ENCODE results near the gene RILPL2.
"Not testable (repeated sequence)": the region's sequence is repeated elsewhere in the genome, so short reads cannot be mapped to it uniquely, and the experiment has no call there.

Gene RILPL2

DNA sequence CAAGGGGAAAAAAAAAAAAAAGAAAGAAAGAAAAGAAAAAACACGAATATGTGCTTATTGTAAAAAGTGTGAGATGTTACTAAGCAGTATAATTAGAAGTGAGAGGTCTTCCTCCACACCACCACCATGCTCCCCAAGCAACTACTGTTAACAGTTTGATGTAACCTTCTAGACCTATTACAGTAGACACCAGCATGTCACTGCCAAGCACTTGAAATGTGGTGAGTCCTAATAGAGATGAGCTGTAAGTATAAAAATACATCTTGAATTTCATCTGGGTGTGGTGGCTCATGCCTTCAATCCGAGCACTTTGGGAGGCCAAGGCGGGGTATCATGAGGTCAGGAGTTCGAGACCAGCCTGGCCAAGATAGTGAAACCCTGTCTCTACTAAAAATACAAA is 13.4 kb upstream of the RILPL2 start:
- DNase-seq (ENCODE audit: low read depth), result no peak

DNA sequence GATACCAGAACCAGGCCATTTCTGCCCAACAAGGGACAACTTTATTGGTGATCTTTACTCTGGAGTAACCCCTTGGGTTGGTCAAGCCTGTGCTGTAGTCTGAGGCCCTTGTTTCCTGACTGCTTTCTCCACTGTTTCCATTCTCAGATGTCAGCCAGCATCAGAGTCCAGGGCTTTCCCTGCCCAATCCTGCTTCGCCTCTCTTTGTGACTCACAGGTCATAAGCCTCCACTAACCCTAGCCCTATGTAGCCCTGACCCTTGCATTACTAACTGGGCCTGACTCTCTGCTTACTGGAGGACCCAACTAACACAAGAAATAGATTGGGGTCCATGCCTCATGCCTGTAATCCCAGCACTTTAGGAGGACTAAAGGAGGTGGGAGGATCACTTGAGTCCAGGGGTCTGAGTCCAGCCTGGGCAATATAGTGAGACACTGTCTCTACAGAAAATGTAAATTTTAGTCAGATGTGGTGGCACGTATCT is 12.8 kb upstream of the RILPL2 start:
- no peak for DNase-seq (ENCODE audit: low read depth)

DNA sequence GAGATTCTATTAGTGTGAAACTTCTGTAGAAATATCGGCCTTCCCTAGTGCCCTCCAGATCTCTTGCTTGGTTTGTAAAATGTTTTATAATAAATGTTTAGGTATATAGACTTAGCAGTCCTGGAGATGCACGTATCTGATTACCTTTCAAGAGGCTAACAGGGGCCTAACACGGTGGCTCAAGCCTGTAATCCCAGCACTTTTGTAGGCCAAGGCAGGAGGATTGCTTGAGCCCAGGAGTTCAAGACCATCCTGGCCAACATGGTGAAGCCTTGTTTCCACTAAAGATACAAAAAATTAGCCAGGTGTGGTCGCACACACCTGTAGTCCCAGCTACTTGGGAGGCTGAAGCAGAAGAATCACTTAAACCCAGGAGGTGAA is 9.8 kb upstream of the RILPL2 start:
- no peak for DNase-seq (ENCODE audit: low read depth)

DNA sequence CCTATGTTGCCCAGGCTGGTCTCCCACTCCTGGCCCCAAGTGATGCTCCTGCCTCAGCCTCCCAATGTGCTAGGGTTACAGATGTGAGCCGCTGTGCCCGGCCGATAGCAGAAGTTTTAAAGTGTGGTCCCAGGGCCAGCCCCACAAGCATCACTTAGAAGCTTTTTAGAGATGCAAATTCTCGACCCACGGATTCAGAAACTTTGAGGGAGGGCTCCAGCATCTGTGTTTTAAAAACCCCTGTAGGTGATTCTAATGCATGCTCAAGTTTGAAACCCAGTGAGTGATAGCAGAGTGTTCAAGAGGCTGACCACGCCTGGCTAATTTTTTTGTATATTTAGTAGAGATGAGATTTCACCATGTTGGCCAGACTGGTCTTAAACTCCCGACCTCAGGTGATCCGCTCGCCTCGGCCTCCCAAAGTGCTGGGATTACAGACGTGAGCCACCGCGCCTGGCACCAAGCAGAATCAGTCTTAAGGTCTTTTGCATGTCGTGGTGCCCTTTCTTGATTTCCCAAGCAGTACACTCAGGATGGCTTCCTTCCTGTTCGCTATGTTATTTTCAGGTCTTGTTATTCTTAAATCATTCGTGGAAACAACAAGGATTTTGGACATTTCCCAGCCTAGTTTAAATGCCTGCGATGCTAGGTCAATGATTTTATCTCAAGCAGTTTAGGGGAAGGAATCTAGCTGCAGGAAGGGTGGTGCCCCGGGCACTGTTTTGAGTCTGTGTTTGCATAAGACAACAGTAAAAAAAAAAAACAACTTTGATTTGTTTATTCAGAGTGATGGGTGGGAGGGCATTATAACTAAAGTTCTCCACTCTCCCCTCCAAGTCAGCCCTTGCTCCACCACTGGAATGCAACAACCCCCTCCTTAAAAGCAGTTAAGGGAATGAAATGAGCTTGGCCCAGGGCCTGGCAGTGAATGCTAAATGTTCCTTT is 9.2 kb upstream of the RILPL2 start:
- no peak for DNase-seq (ENCODE audit: low read depth)

DNA sequence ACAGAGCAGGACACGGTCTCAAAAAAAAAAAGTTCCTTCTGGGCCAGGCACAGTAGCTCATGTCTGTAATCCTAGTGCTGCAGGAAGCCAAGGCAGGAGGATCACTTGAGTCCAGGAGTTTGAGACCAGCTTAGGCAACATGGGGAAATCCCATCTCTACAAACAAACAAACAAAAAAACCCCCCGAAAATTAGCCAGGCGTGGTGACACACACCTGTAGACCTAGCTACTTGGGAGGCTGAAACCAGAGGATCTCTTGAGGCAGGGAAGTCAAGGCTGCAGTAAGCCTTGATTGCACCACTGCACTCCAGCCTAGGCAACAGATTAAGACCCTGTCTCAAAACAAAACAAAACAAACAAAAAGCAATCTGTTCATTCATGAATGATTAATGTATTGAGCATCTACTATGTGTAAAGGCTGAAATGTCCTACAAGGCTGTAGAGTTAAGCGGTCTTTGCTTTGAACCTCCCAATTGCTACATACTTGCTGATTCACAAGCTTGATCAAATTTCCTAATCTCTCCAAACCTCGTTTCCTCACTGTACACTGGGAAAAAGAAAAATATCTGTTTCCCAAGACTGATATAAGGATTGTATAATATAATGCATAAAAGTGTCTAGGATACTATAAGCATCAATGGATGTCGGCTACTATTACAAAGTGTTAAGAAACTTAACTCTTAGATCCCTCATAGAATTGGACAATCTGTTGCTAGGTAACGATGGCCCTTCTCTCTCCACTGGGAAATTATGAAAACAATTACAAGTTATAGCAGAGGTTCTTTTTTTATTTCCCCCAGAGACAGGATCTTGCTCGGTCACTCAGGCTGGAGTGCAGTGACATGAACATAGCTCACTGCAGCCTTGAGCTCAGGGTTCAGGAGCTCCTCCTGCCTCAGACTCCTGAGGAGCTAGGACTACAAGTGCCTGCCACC is 7.9 kb upstream of the RILPL2 start:
- peak; percentile 61 for DNase-seq (ENCODE audit: low read depth)

GRCh38 chr12:123442774-123443173 is 6.3 kb upstream of the RILPL2 start:
- no peak for DNase-seq (ENCODE audit: low read depth)

DNA sequence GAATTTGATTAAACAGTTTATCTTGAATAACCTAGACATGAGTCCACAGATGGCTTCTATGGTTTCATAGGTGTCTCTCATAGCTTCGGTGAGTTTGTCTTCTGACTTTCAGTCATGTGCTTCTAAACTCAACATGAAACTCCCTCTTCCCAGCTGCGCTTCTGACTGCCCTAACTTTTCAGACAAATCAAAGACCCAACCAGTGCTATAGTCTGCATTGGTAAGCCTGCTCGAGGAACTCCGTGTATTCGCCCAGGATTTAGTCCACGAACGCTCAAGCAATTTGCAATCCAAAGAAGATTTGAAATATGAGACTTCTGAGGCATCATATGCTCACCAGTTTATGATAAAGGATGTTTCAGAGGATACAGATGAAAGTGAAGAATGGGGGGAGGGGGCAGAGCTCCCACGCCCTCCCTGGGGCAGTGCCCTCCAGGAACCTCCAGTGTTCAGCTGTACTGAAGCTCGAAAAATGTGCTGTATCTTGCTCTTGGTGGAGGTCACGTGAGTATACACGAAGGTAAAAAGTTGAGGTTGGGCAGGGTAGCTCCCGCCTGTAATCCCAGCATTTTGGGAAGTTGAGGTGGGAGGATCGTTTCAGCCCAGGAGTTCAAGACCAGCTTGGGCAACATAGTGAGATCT is 5.2 kb upstream of the RILPL2 start:
- no peak for DNase-seq (ENCODE audit: low read depth)

DNA sequence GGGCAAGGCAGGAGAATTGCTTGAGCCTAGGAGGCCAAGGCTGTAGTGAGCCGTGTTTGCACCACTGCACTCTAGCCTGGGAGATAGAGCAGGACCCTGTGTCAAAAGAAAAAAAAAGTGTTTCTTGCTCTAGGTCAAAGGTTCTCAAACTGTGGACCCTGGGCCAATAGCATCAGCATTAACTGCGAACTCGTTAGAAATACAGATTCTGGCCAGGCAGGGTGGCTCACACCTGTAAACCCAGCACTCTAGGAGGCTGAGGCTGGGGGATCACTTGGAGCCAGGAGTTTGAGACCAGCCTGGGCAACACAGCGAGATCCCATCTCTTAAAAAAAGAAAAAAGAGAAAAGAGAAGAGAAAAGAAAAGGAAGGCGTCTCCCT is 858 bp downstream of the RILPL2 start:
- DNase-seq (ENCODE audit: low read depth), result no peak

GRCh38 chr12:123433615-123434014 is 2.9 kb downstream of the RILPL2 start:
- DNase-seq (ENCODE audit: low read depth), result no peak

- not testable (repeated sequence) for DNase-seq (ENCODE audit: low read depth)
Measured at GRCh38 chr12:123431951-123432817, 4.3 kb downstream of the RILPL2 start.

DNA sequence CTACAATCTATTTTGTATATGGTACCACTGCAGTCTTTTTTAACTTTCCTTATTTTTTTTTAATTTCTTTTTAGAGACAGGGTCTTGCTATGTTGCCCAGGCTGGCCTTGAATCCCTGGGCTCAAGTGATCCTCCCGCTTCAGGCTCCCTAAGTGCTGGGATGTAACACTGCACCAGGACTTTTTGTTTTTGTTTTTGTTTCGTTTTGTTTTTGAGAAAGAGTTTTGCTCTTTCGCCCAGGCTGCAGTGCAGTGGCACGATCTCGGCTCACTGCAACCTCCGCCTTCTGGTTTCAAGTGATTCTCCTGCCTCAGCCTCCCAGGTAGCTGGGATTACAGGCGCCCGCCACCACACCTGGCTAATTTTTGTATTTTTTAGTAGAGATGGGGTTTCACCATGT is 7.4 kb downstream of the RILPL2 start:
- DNase-seq (ENCODE audit: low read depth), result not testable (repeated sequence)

DNA sequence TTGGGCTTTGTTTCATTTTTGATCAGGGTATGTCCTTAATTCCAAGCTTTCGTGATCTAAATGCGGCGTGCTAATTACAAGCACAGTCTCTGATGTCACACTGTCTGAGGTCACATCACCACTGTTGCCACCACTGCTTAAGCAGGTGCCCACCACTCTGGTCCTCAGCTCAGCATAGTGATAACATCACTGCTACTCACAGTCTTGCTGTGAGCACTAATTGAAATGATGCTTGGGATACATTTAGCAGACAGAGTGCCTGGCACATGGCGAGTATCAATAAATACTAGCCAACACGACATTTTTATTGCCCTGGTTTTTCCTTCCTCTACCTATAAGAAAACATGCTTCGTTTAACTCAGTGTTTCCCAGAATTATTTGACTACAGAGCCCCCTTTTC is 7.9 kb downstream of the RILPL2 start:
- no peak for DNase-seq (ENCODE audit: low read depth)

- no peak for DNase-seq (ENCODE audit: low read depth)
Measured at GRCh38 chr12:123427036-123427769, 9.3 kb downstream of the RILPL2 start.

- DNase-seq (ENCODE audit: low read depth), result no peak
Measured at GRCh38 chr12:123421314-123421713, 15.2 kb downstream of the RILPL2 start.

DNA sequence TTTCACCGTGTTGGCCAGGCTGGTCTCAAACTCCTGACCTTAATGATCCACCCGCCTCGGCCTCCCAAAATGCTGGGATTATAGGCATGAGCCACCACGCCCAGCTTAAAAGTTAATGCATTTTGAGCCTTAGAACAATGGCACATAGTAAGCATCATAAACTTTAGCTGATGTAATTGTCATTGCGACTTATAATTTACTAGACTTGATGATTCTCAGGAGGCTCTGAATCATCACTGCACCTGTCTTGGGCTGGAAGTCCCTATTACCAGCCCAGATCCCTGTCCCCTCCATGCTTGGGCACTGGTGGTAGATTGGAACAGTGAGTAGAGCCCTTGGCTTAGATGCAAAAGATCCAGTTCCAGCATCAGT is 26.5 kb downstream of the RILPL2 start:
- no peak for DNase-seq (ENCODE audit: low read depth)

DNA sequence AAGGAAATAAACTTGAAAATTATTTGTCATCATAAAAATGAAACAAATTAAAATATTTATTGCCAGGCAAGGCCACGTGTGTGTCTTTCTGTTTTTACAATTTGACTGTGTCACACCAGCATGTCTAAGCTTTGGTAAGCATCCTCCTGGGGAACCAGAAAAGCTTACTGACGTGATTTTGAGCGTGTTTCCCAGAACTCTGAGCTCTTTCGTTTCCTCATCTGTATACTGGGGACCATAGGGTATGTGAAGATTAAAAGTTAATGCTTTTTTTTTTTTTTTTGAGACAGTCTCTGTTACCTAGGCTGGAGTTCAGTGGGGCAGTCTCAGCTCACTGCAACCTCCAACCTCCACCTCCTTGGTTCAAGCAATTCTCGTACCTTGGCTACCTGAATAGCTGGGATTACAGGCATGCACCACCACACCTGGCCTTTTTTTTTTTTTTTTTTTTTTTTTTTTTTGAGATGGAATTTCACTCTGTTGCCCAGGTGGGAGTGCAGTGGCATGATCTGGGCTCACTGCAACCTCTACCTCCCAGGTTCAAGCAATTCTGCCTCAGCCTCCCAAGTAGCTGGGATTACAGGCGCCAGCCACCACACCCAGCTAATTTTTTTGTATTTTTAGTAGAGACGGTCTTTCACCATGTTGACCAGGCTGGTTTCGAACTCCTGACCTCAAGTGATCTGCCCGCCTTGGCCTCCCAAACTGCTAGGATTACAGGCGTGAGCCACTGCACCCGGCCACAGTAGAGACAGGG is 27.0 kb downstream of the RILPL2 start:
- not testable (repeated sequence) for DNase-seq (ENCODE audit: low read depth)

- not testable (repeated sequence) for DNase-seq (ENCODE audit: low read depth)
Measured at GRCh38 chr12:123408619-123409018, 27.9 kb downstream of the RILPL2 start.

DNA sequence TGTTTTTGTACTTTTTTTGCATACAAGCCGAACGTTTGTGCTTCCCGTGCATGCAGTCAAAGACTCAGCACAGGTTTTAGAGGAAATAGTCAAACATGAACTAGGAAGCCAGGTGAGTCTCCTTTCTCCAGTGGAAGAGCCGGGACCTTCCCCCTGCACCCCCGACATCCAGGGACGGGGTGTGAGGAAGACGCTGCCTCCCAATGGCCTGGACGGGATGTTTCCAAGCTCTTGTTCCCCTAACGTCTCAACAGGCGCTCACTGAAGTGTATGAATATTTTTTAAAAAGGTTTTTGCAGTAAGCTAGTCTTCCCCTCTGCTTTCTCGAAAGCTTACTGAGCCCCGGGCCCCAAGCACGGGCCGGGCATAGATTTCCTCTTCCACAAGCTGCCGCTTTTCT is 28.6 kb downstream of the RILPL2 start:
- not testable (repeated sequence) for DNase-seq (ENCODE audit: low read depth)

GRCh38 chr12:123407269-123407668 is 29.2 kb downstream of the RILPL2 start:
- DNase-seq (ENCODE audit: low read depth), result not testable (repeated sequence)

DNA sequence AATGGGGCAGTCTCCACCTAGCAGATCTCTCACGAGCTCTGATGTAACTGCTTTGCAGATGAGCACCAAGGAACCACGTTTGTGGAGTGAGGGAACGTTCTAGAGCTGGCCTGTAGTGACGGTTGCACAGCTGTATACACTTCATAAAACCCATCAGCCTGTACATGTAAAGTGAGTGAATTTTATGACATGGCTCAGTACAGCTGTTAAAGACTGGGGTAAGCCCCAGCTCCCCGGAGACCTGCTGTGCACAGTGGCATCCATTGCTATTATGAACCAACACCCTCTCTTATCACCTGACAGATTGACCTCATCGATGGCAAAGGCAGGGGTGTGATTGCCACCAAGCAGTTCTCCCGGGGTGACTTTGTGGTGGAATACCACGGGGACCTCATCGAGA is 31.9 kb downstream of the RILPL2 start:
- DNase-seq (ENCODE audit: low read depth), result no peak

Measured in stromal cell of bone marrow (primary cell).